ENCODE results near the gene WIPF3. TPM values are rescaled to one million over a fixed set of nuclear protein-coding genes. Genes with fewer than 3 reads are reported as not detected.

The WIPF3 gene
- total RNA-seq, 1 donor: under 0.01 TPM

DNA sequence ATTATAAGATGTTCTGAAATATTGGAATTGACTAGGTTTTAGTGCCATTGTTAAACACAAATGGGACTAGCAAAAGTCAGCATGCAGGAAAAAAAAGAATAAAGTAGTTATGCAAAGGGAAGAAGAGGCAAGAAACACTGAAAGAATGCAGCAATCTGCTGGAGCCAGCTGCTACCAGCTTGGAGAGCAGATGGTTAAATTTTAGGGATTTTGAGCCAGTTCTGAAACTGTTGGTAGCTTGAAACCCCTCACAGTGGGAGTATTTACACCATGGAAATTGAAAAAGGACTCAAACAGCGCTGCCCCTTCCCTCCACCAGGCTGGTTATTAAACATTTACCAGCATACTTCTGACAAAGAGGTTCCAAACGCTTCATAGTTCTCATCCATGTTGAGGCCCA lies 142.3 kb downstream of the WIPF3 start:
- DNase-seq (ENCODE audit: low read depth): no peak
- TF ChIP-seq, protein P1, sequence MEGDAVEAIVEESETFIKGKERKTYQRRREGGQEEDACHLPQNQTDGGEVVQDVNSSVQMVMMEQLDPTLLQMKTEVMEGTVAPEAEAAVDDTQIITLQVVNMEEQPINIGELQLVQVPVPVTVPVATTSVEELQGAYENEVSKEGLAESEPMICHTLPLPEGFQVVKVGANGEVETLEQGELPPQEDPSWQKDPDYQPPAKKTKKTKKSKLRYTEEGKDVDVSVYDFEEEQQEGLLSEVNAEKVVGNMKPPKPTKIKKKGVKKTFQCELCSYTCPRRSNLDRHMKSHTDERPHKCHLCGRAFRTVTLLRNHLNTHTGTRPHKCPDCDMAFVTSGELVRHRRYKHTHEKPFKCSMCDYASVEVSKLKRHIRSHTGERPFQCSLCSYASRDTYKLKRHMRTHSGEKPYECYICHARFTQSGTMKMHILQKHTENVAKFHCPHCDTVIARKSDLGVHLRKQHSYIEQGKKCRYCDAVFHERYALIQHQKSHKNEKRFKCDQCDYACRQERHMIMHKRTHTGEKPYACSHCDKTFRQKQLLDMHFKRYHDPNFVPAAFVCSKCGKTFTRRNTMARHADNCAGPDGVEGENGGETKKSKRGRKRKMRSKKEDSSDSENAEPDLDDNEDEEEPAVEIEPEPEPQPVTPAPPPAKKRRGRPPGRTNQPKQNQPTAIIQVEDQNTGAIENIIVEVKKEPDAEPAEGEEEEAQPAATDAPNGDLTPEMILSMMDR (IDR thresholded peaks at IDR 0.05; ENCODE audit: insufficient read depth, low read depth, low read length): no peak
- no peak overlapping the region for H3K4me3 ChIP-seq (ENCODE audit: low read depth, low read length)

DNA sequence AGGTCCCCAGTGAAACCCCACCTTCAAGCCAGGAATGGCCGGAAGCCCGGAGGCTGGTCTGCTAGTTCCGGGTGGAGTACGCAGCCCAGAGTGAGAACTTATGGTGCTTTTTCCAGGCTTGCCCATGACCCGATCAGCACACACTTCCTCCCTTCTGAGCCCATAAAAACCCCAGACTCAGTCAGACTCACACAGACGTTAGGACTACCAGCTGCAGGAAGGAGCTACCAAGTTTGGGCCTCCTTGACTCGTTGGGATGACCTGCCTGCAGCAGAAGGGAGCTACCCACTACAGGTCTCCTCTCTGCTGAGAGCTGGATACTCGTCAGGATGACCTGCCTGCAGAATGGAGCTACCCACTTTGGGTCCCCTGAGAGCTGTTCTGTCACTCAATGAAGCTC lies 144.2 kb downstream of the WIPF3 start:
- DNase-seq (ENCODE audit: low read depth): no peak
- TF ChIP-seq, protein P1 (IDR thresholded peaks at IDR 0.05; ENCODE audit: insufficient read depth, low read depth, low read length): no peak
- H3K4me3 ChIP-seq (ENCODE audit: low read depth, low read length): no peak overlapping the region

DNA sequence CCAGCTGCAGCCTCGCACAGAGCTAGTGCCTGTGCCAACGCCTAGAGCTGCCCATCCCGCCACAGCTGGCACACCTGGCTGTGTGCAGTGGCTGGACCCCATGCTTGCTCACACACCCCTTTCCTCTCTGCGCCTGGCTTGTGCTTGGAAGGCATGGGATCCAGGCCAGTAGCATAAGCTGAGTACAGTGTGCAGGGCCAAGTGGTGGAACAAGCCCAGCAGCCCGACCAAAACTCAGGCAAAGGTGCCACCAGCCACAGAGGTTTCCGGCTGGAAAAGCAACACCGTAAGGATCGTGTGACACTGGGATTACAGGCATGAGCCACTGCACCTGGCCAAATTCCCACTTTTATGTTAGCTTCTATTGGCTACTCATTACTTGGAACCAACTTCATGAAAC lies 144.9 kb downstream of the WIPF3 start:
- TF ChIP-seq, protein P1 (IDR thresholded peaks at IDR 0.05; ENCODE audit: insufficient read depth, low read depth, low read length): no peak
- no peak for DNase-seq (ENCODE audit: low read depth)

DNA sequence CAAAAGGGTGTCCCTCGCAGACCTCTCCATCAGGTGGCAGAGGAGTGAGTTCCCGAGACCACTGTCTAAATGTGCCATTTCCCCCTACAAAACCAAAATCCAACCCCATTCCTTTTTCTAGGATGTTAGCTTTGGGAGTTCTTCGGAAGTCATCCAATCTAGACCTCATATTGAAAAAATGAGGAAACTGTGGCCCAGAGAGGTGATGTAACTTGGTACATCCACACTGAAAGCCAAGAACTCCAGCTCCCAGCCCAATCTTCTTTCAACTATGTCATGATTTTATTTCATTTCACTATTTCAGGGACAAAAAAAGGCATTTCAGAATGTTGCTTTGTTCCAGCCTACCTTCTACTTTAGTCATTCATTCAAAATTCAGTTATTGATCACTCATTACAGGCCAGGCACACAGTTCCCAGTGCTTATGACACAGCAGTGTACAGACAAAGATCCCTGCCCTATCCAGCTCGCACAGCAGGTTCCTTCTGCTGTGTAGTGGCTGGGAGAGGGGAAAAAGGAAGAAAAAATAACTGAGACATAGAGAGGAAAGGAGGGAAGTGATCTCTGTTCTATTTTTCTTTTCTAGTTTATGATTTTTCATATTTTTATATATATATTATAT lies 147.5 kb downstream of the WIPF3 start:
- H3K4me3 ChIP-seq (ENCODE audit: low read depth, low read length): no peak overlapping the region
- TF ChIP-seq, protein P1 (IDR thresholded peaks at IDR 0.05; ENCODE audit: insufficient read depth, low read depth, low read length): no peak
- no peak for DNase-seq (ENCODE audit: low read depth)

More for the DNA sequence above, 144.9 kb downstream of the WIPF3 start:
- H3K4me3 ChIP-seq (ENCODE audit: low read depth, low read length): no peak overlapping the region

DNA sequence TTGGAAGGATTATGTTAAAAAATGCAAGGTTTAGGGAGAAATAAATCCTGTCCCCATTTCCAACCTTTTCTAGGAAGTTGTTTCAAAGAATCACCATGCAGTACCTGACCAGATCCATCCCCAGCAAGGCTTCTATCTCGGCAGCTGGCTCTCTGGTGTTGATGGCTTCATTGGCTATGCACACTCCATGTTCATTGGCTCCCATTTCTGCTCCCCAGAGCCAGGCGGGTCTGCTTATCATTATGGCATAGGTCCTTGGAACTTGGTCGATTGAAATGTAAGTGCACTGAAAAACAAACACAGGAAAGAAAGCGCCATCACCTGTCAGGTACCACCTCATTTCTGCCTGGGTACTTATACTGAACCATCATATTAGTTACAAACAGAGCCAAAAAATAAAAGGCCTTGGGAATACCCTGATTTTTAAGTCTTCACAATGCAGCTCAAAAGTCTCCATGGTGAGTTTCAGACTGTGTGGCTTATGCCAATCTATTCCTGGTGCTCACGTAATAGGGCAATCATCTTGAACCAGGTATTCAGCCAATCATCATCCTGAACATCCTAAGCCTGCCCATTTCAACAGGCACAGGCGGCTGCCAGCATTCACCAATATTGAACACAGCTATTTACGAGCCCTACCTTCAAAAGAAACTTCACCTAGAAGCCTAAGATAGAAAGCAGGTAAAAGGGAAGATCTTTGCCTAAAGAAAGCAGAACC lies 148.9 kb downstream of the WIPF3 start:
- TF ChIP-seq, protein P1 (IDR thresholded peaks at IDR 0.05; ENCODE audit: insufficient read depth, low read depth, low read length): no peak
- no peak overlapping the region for H3K4me3 ChIP-seq (ENCODE audit: low read depth, low read length)
- no peak for DNase-seq (ENCODE audit: low read depth)

DNA sequence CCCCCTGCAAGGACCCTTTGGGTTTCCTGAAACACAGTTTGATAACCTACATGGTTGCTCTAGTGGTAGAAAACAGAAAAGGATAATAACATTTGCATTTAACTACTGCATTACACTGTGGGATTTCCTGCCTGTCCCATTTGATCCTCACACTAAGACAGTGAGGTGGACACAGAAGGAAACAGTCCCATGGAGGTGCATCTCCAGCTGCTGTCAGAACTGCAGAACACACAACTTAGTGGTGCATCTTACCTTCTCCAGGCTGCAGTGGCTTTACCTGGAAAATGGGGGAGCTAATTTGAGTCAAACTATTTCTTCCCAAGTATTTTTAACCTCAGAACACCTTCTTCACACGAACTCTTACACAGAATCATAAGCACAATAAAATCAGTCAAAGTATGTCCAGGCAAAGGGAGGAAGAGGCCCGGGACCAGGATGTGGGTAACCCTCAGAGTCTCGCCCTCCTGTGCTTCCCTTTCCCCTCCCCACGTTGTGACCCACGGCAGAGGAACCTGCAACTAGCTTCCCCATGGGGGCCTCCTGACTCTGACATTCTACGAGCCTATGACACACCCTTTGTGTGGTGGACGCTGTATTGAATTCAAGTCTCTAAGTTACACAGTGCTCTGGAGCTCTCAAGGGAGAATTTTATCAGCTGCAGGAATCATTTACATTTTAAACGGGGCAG lies 149.6 kb downstream of the WIPF3 start:
- no peak for DNase-seq (ENCODE audit: low read depth)
- no peak overlapping the region for H3K4me3 ChIP-seq (ENCODE audit: low read depth, low read length)
- TF ChIP-seq, protein P1 (IDR thresholded peaks at IDR 0.05; ENCODE audit: insufficient read depth, low read depth, low read length): no peak
